ENCODE data around the gene HTR7. TPM values are rescaled to one million over a fixed set of nuclear protein-coding genes. Genes with fewer than 3 reads are reported as not detected.

The HTR7 gene
- total and polyA plus RNA-seq, 2 of the 8 experiments (the other 6 are each of a cell fraction or from before 2014, with no cell fraction given): 22.9 to 24.6 TPM

DNA sequence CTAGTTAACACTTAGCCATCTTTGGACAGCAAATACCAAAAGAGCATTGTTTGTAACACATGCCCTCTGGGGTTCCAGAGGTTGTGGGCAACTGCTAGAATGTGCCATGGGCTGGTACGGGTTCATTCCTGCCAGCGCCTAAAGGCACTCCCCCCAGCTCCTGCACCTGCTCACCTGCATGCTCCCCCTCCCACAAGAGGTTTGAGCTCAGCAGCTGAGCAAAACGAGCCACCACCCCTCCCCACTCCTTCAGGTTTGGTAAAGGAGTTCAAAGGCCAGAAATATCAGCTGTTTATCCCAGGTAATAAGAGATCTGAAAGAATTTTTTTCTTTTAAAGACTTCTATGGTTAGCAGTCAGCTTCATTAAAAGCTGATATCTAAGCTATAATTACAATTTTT is 53.5 kb downstream of the HTR7 start:
- Histone ChIP-seq H3K4me1 (replicated peaks in 1 of 4; ENCODE audit: control insufficient read depth in 3 of 4, insufficient read depth in 4 of 4, low read length in 3 of 4) (peaks cover 0 to 8% (median 5%) of the 10 kb centered on the region in 4 experiments; a peak in 5 of 7 replicates), H3K23me2 (ENCODE audit: low read depth, low read length) (no peaks in the 10 kb centered on the region), H3K27me3 (replicated peaks in 1 of 4; ENCODE audit: control insufficient read depth in 3 of 4, extremely low read depth in 1 of 4, insufficient read depth in 3 of 4, low read length in 3 of 4) (peaks cover 0 to 2% (median 0%) of the 10 kb centered on the region in 4 experiments; a peak in 1 of 7 replicates), H3K9ac (replicated peaks in 1 of 4; ENCODE audit: extremely low read depth in 1 of 4, low read depth in 3 of 4, low read length in 3 of 4) (no peak overlapping the region), H3K36me3 (ENCODE audit: control insufficient read depth in 2 of 4, insufficient read depth in 4 of 4, low read length in 3 of 4) (peaks cover 0 to 7% (median 3%) of the 10 kb centered on the region in 4 experiments; a peak in 3 of 8 replicates), H2AK5ac (ENCODE audit: low read depth, low read length) (no peak overlapping the region), H2BK15ac (ENCODE audit: low read length) (no peak overlapping the region), H2BK20ac (ENCODE audit: low read length) (peak overlapping the region; percentile 86), H3K18ac (ENCODE audit: extremely low read depth, low read length) (peak overlapping the region; percentile 60; the same call in 1 of the 2 replicates), H2BK5ac (ENCODE audit: low read depth, low read length) (peak overlapping the region; percentile 68; the same call in 1 of the 2 replicates), H3K79me2 (ENCODE audit: control insufficient read depth in 1 of 2, insufficient read depth in 2 of 2, low read length in 2 of 2) (peaks cover 0 to 55% of the 10 kb centered on the region in 2 experiments; a peak in 2 of 4 replicates), H3K4ac (replicated peaks; ENCODE audit: insufficient read length, low read depth, low read length) (no peak overlapping the region), H4K5ac (ENCODE audit: insufficient read length, low read depth, low read length) (no peak overlapping the region), H3K23ac (ENCODE audit: insufficient read length) (no peak overlapping the region), H3K56ac (replicated peaks; ENCODE audit: insufficient read length, low read depth, low read length) (no peak overlapping the region), H3K79me1 (ENCODE audit: low read depth, low read length) (no peaks in the 10 kb centered on the region), H2BK12ac (ENCODE audit: low read depth, low read length) (peak overlapping the region; percentile 23; the same call in 1 of the 2 replicates), H2BK120ac (replicated peaks; ENCODE audit: low read depth, low read length) (peak overlapping the region; percentile 87), H4K8ac (ENCODE audit: extremely low read depth, insufficient read depth, low read length) (no peak overlapping the region), H2AFZ (ENCODE audit: low read length) (no peak overlapping the region), H4K91ac (replicated peaks; ENCODE audit: insufficient read length, low read length) (peak overlapping the region; percentile 36), H3K9me3 (ENCODE audit: insufficient read depth in 2 of 2, low read depth in 1 of 2, low read length in 1 of 2) (peaks cover 30 to 32% of the 10 kb centered on the region in 2 experiments), H3K27ac (ENCODE audit: low read depth, low read length) (no peak overlapping the region), H3K4me2 (ENCODE audit: insufficient read depth in 1 of 2, low read depth in 2 of 2, low read length in 2 of 2) (0 out of 4 replicates have a peak overlapping the region, but pooled peaks of 1 of the 2 experiments have one; percentile 24), H3K14ac (ENCODE audit: insufficient read length) (no peak overlapping the region), H4K20me1 (replicated peaks in 1 of 2; ENCODE audit: control insufficient read depth in 1 of 2, insufficient read depth in 2 of 2, low read length in 2 of 2) (no peaks in the 10 kb centered on the region), H3K4me3 (ENCODE audit: extremely low read depth in 1 of 4, insufficient read depth in 2 of 4, low read depth in 3 of 4, low read length in 4 of 4) (peak overlapping the region in 1 of 4 experiments; percentile 38; a peak in 1 of 8 replicates)
- FAIRE-seq (no peak), DNase-seq (ENCODE audit: low read depth in 1 of 2, low spot score in 2 of 2) (no peak)
- TF ChIP-seq SRF (IDR thresholded peaks at IDR 0.05; ENCODE audit: low read depth, low read length) (no peak), ASH2L (IDR thresholded peaks at IDR 0.05; ENCODE audit: low read length) (no peak), TBP (IDR thresholded peaks at IDR 0.05; ENCODE audit: low read depth, low read length) (no peak), KDM4A (IDR thresholded peaks at IDR 0.05; ENCODE audit: low read depth, low read length, severe bottlenecking) (no peak)
- CTCF ChIA-PET (ENCODE audit: partially characterized antibody): interaction anchor here (0.7 to 5.7 kb wide), 7 partner anchors 12 to 833 kb away, joined by 3 to 37 read pairs (median 4); no protein-coding TSS in a partner anchor
- POLR2A ChIA-PET (ENCODE audit: partially characterized antibody): interaction anchor here (1.6 kb wide), 2 partner anchors 11 to 16 kb away, joined by 6 read pairs; no protein-coding TSS in a partner anchor
- 53% methylated on average over 3 of the region's 3 CpGs; no CpG with 5 or more reads in 1 of the 2 experiments for WGBS, 2 experiments (ENCODE audit: extremely low coverage in 1 of 2, insufficient coverage in 1 of 2, insufficient read length in 1 of 2, insufficient replicate concordance in 2 of 2, low coverage in 1 of 2, low lambda C conversion rate in 2 of 2, missing lambda C conversion rate in 1 of 2)
